ENCODE measurements around the gene UPK3A.

The UPK3A gene

DNA sequence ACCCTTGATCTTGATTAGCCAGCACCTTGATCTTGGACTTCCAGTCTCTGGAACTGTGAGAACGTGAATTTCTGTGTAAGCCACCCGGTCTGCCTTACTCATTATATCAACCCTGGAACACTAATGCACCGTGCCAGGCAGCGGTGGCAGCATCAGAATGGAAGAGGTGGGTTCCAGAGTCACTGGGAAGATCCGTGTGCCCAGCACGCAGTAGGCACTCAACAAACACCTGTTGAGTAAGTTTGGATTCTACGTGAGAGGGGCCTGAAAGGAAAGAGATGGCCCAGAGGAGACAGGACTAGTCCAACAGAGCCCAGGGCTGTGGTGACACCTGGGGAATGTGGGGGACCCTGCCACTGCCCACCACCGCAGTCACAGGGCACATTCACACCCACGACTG is 6.6 kb upstream of the UPK3A start:
- no peak for DNase-seq (ENCODE audit: low spot score)
- TF ChIP-seq, protein P1, sequence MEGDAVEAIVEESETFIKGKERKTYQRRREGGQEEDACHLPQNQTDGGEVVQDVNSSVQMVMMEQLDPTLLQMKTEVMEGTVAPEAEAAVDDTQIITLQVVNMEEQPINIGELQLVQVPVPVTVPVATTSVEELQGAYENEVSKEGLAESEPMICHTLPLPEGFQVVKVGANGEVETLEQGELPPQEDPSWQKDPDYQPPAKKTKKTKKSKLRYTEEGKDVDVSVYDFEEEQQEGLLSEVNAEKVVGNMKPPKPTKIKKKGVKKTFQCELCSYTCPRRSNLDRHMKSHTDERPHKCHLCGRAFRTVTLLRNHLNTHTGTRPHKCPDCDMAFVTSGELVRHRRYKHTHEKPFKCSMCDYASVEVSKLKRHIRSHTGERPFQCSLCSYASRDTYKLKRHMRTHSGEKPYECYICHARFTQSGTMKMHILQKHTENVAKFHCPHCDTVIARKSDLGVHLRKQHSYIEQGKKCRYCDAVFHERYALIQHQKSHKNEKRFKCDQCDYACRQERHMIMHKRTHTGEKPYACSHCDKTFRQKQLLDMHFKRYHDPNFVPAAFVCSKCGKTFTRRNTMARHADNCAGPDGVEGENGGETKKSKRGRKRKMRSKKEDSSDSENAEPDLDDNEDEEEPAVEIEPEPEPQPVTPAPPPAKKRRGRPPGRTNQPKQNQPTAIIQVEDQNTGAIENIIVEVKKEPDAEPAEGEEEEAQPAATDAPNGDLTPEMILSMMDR (IDR thresholded peaks at IDR 0.05; ENCODE audit: extremely low read depth, missing control alignments): no peak

DNA sequence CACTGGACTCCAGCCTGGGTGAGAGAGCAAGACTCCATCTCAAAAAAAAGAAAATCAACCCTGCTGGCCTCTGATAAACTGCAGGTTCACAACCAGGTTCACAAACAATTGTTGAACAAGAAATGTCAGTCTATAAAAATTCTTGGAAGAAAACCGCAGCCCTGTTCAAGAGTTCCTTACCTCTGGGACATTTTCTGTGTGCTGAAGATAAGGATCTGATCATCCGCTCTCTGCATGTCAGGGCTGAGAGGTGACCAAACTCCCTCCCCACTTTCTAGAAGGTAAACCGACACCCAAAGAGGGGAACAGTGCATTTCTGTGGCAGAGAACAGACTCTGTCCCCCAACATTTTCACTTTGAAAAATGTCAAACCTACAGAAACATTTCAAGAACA is 4.2 kb upstream of the UPK3A start:
- TF ChIP-seq, protein P1 (IDR thresholded peaks at IDR 0.05; ENCODE audit: extremely low read depth, missing control alignments): no peak
- no peak for DNase-seq (ENCODE audit: low spot score)

DNA sequence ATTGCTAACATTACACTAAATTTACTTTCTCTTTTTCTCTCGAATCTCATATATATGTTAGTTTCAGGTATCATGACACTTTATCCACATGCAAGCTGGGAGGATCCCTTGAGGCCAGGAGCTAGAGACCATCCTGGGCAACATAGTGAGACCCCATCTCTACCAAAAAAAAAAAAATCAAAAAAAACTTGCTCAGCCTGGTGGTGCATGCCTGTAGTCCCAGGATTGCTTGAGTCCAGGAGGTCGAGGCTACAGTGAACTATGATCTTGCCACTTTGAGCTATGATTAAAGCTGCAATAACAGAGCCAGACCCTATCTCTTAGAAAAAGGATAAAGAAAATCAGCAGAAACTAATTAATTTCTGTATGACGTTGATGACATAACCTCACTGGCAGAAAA is 3.7 kb upstream of the UPK3A start:
- TF ChIP-seq, protein P1 (IDR thresholded peaks at IDR 0.05; ENCODE audit: extremely low read depth, missing control alignments): no peak
- no peak for DNase-seq (ENCODE audit: low spot score)

DNA sequence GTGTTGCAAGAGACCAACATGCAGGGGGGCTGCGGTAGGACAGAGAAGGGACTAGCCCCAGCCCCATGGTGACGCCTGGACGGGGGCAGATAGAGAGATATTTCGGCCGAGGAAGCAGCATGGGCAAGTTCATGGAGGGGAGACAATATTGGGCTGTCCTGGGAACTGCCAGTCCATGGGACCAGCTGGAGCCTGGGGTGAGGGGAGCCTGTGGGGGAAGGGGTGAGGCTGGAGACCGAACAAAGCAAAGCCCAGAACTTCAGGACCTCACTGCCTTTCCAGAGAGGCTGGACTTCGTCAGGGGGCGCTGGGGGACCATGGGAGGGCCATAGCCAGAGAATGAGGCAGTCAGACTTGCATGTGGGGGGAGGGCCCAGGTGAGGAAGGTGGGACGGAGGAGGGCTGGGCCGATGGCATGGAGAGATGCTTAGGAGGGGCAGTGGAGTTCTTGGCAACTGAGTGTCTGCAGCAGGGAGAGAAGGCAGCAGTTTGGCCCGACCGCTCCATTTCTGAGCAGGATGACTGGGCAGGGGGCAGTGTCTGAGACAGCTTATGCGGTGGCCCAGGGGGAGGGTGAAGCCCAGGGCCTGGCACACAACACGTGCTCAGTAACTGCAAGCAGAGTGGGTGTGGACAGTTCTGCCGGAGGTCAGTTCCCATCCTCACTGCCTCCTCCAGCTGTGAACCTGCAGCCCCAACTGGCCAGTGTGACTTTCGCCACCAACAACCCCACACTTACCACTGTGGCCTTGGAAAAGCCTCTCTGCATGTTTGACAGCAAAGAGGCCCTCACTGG is 712 bp downstream of the UPK3A start:
- TF ChIP-seq, protein P1 (IDR thresholded peaks at IDR 0.05; ENCODE audit: extremely low read depth, missing control alignments): no peak
- DNase-seq (ENCODE audit: low spot score): no peak

DNA sequence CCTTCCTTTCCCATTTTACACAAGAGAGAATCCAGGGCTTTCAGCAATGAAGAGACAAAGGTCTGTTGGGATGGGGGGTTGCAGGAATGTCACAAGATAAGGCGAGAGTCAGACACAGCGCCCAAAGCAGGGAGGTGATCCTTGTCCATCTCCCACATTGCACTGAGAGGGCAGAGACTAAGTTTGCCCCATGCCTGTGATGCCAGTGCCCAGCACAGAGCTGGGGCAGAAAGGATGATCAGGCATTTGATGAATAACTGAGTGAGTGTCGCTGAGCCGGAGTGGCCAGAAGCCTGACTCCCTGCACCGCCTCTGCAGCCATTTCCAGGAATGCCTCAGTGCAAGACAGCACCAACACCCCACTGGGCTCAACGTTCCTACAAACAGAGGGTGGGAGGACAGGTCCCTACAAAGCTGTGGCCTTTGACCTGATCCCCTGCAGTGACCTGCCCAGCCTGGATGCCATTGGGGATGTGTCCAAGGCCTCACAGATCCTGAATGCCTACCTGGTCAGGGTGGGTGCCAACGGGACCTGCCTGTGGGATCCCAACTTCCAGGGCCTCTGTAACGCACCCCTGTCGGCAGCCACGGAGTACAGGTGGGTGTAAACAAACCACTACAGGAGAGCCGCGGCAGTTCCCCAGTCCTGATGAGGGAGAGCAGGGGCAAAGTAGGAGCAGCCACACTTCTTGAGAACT is 2.3 kb downstream of the UPK3A start:
- TF ChIP-seq, protein P1 (IDR thresholded peaks at IDR 0.05; ENCODE audit: extremely low read depth, missing control alignments): no peak
- DNase-seq (ENCODE audit: low spot score): no peak

DNA sequence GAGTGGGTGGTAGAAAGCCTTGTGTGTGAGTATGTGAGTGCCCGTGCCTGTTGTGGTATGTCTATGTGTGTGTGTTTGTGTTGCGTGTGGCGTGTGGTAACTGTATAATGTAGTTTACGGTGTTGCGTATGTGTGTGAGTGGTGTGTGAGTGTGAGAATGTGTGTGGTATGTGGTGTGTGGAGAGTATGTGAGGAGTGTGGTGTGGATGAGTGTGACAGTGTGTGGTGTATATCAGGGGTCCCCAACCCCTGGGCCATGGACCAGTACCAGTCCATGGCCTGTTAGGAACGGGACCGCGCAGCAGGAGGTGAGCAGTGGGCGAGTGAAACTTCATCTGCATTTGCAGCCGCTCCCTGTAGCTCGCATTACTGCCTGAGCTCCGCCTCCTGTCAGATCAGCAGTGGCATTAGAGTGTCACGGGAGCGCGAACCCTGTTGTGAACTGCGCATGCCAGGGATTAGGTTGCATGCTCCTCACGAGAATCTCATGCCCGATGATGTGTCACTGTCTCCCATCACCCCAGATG is 5.7 kb downstream of the UPK3A start:
- TF ChIP-seq, protein P1 (IDR thresholded peaks at IDR 0.05; ENCODE audit: extremely low read depth, missing control alignments): no peak
- no peak for DNase-seq (ENCODE audit: low spot score)
